HG02870 (cell line): ENCODE results near the gene CDC27.
"Not testable (repeated sequence)": the region's sequence is repeated elsewhere in the genome, so short reads cannot be mapped to it uniquely, and the experiment has no call there.

Experiments
- ATAC-seq: cut with Tn5 transposase; IDR thresholded peaks from one replicate; pipeline ENCODE4 v1.9.1; 2021; ENCODE audit warnings: mild to moderate bottlenecking, moderate library complexity; ENCODE audit not compliant: unreplicated experiment

The CDC27 gene

DNA sequence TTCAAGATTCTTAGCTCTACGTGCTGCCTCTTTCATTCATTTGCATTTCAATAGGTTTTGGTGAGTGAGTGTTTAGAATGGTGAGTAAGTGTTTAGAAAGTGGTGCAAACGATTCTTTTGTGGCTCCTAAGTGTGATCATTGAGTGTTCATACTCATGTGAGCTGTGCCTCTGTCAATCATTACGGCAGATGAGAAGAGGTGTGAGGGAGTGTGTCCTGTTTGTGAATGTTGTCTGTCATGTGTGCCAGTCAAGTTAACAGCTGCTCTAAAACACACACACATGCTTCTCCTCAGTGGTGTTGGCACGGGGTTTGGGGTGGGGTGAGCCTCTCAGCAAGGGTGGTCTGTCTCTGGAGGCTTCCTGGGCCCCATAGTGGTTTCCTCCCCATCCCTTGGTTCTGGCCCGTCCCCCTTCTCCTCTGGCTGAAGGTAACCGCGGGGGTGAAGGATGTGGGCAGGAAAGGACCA is 31.5 kb upstream of the CDC27 start:
- no peak for ATAC-seq

- ATAC-seq = no peak
Observed at GRCh38 chr17:47219621-47220475, 30.8 kb upstream of the CDC27 start.

DNA sequence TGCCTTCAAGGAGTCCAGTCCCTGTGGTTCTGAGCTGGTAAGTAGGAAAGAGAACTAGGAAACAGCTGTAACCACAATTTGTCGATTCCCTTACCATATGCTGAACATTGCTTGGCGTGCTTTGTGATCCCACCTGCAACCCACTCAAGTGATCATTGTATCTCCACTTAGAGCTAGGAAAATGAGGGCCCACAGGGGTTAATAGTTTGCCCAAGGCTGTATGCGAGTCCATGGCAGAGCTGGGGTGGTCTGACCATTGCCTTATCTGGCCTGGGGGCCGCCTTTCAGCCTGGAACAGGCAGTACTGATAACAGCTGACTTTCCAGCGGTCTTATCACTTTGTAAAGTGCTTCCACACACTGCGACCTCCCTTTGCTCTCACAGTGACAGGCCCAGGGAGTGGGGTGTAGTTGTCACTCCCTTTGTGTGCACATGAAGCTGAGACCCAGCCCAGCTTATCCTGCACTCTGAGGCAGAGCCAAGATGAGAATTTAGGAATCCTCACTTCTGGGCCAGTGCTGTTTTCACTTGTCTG is 29.9 kb upstream of the CDC27 start:
- ATAC-seq = no peak

DNA sequence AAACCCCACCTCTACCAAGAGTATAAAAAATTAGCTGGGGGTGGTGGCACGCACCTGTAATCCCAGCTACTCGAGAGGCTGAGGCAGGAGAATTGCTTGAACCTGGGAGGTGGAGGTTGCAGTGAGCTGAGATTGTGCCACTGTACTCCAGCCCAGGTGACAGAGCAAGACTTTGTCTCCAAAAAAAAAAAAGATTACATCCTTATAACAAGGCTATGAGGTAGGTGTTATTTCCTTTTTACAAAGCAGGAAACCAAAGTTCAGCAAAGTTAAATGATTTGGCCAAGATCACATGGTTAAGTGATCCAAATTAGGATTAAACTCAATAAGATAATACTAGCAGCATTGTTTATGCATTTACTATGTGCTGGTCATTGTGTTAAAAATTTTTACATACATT is 28.2 kb upstream of the CDC27 start:
- not testable (repeated sequence) for ATAC-seq

DNA sequence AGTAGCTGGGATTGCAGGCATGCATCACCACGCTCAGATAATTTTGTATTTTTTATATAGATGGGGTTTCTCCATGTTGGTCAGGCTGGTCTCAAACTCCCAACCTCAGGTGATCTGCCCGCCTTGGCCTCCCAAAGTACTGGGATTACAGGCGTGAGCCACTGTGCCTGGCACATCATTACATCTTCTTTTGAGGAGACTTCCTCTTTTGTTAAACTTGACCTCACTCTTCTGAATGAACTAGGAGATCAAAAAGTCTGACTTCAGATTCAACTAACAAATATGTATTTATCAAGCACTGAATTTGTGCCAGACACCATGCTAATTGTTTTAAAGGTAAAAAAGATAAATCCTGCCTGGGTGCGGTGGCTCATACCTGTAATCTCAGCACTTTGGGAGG is 27.7 kb upstream of the CDC27 start:
- not testable (repeated sequence) for ATAC-seq

- ATAC-seq = no peak
Observed at GRCh38 chr17:47214931-47215330, 25.8 kb upstream of the CDC27 start.

DNA sequence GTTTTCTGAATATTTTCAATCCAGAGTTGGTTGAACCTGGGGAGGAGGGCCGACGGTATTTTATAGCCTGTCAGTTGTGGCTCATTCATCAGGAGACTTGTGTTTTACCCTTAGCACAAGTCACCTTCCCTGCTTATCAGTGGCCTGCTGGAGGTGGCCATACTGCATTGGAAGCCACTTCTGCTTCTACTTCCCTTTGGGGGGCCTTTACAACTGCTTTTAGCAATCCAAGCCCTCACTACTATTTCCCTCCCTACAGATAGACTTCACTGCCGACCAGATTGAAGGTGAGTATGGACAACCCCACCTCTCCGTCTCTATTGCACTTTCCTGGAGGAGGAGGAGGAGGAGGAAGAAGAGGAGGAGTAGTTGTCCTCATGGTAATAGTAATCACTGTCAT is 24.4 kb upstream of the CDC27 start:
- ATAC-seq = no peak

- no peak for ATAC-seq
Observed at GRCh38 chr17:47212458-47212857, 23.4 kb upstream of the CDC27 start.

GRCh38 chr17:47210779-47211178 is 21.7 kb upstream of the CDC27 start:
- ATAC-seq = no peak

DNA sequence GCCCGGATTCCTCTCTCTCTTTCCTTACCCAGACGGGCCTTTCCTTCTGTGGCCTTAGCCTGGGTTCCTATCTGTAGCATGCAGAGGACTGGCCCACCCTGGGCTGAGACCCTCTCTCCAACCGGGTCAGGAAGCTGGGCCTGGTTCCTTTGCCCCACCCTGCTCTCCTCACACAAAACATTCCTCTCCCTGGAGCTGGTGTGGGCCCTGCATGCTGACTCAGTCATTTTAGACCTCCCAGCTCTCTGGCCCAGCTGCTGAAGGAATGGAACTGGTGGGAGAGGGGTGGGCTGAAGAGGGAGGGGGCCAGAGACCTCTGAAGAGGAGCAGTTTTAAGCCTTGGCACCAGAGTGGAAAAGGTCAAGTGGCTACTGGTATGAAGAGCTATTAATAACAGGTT is 21.0 kb upstream of the CDC27 start:
- ATAC-seq = no peak

- no peak for ATAC-seq
Observed at GRCh38 chr17:47209499-47209898, 20.4 kb upstream of the CDC27 start.

GRCh38 chr17:47208744-47209488 is 19.8 kb upstream of the CDC27 start, which contains the start of gene MYL4:
TSS of gene MYL4 (plus strand) at chr17:47209348. CDS start at chr17:47209423, 75 bp downstream.
- ATAC-seq = no peak

- ATAC-seq = no peak
Observed at GRCh38 chr17:47207143-47208067, 18.3 kb upstream of the CDC27 start.

GRCh38 chr17:47205419-47205963 is 16.4 kb upstream of the CDC27 start:
- ATAC-seq = no peak

DNA sequence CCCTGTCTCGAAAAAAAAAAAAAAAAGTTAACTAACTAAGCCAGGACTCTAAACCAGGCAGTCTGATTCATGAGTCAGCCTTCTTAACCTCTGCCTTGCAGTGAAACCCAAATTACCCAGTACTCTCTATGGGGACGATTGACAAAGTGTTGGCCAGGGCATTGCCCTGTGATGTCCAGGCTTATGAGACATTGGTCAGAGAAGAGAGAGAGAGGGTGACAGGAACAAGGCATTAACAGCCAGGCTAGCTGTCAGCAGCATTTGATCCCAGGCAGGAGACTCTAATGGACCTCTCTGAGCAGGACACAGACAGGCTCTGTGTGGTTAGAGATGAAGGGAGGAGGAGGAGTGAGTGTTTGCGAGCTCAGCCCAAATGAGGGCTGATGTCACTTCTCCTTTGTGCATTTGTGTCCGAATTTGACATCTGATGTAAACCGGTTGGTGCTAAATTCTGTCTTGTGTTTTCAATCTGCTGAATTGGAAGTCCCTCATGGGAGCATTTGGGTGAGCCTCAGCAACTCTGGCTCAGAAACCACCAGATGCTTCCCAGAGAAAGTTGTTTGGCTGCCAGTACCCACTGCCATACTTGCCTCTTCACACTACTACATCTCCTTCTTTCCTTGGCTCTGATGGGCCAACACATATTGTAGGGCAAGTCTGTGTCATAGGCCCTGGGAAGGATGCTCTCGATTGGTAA is 15.8 kb upstream of the CDC27 start:
- no peak for ATAC-seq

DNA sequence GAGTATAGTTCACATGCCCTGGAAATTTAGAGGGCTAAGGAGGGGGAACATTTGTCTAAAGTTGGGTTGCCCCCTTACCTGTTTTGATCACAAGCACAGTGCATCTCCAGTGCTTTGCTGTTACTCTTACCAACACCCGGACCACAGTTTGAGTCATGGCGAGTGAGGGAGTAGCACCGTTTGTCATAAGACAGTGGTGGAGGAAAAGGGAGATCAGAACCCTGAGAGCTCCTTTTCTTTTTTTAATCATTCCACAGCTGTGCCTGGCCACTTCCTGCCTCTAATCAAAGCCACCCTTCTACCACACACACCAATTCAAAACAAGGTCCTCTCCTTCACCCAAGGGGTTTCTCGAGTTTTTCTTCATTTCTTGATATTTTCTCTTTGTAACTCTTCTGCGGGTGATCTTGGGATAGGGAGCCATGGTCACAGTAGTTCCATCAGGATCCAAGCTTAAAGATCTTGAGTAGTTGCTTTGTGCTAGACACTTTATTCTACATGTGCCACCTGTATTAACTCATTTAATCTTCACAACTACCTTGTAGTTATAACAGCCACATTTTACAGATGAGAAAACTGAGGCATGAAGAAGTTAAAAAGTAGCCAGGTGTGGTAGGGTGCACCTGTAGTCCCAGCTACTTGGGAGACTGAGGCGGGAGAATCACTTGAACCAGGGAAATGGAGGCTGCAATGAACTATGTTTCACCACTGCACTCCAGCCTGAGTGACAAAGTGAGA is 15.1 kb upstream of the CDC27 start:
- no peak for ATAC-seq

GRCh38 chr17:47201166-47201565 is 12.1 kb upstream of the CDC27 start:
- ATAC-seq = no peak

DNA sequence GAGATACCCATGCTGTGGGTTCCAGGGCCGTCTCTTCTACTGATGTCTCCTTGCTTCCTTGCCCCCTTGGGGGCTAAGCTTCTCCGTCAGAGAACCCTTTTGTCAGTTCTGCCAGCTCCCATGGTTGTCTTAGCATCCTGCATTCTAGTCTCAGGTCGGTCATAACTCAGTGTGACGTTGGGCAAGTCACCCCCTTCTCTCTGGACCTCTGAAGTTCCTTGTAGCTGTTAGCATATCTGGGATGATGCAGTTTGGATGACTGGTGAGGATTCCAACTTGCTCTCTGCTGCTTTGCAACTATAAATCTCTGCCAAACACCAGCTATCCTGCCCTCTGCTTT is 11.2 kb upstream of the CDC27 start:
- no peak for ATAC-seq

DNA sequence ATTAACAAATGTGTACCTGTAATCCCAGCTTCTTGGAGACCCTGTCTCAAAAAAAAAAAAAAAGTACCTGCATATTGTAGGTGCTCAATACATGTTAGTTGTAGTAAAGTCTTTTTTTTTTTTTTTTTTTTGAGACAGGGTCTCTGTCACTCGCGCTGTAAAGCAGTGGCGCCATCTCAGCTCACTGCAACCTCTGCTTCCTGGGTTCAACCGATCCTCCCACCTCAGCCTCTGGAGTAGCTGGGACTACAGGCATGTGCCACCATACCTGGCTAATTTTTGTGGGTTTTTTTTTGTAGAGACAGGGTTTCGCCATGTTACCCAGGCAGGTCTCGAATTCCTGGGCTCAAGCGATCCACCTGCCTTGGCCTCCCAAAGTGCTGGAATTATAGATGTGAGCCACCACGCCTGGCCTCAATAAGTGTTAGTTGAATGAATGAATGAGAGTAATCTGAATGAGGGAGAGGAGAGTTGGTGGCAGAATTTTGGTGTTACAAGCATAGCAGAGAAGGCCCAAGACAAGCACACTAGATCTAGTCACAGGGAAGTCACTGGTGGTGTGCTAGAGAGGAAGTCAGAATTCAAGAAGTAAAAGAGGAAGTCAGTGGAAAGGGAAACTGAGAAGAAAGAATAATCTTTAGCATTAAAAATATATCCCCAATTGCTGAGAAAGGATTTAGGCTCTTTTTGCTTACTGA is 10.7 kb upstream of the CDC27 start:
- ATAC-seq = no peak
